A673 (cell line): ENCODE data around the gene MEGF11.

Experiments used
- CTCF ChIP-seq: fragments of 300-800, 200-600 bp; sonication (generic); conservative IDR thresholded peaks from 2 replicates; pipeline ENCODE4 v1.5.1; 2017; ENCODE audit warnings: low read depth, mild to moderate bottlenecking, antibody characterized with exemption, low read length, moderate library complexity, mixed read lengths
- EZH2 ChIP-seq: fragments of 200-600 bp; sonication (generic); IDR thresholded peaks from 2 replicates; pipeline ENCODE4 v1.6.1; 2017; ENCODE audit warnings: borderline replicate concordance, low read depth, mild to moderate bottlenecking, mixed read lengths, antibody characterized with exemption, low read length; ENCODE audit not compliant: poor library complexity, severe bottlenecking

- TF ChIP-seq CTCF: no peak
- no peak for TF ChIP-seq EZH2
Observed at GRCh38 chr15:66100761-66101160, 152.8 kb downstream of the MEGF11 start.
